Left cardiac atrium (tissue), 4 donors: ENCODE results near the gene VPS37C. TPM values are rescaled to one million over a fixed set of nuclear protein-coding genes. Genes with fewer than 3 reads are reported as not detected.

Source experiments
- ATAC-seq, 2 donors: fragments of 200-7000 bp; cut with Tn5 transposase; one replicate each; pipeline ENCODE4 v1.9.1; 2020; ENCODE audit warnings: mild to moderate bottlenecking in 2 of 2, moderate library complexity in 2 of 2
- DNase-seq: peaks from one replicate; pipeline ENCODE4 v3.0.0-alpha.2; 2020
- intact Hi-C, 2 donors: fragments of 100-400 bp; cut with DNase I; formaldehyde crosslinking; loops; one replicate each; pipeline versions ENCODE4 v1.14.1 to v1.15.1; 2022 to 2023
- total RNA-seq, 2 donors: library from RNA; stranded (reverse); fragmentation: NEBNext Ultra II Directional; extraction: Animal tissue kit (Norgen Biotek cat#: 25700); gene quantifications; one replicate each; pipeline ENCODE4 v1.2.1, GENCODE V29; 2021
- donor health status: DM: no; HTN: yes; CAD: no.
- donor health status: DM: no; HTN: yes; CAD: no; lungs with severe emphysema.
- donor health status: DM: yes; HTN: yes; CAD: no.
- donor health status: Dilated cardiomyopathy.

Gene VPS37C
- total RNA-seq, 2 donors from 2014 or later, result 18.6 to 23.1 TPM

DNA sequence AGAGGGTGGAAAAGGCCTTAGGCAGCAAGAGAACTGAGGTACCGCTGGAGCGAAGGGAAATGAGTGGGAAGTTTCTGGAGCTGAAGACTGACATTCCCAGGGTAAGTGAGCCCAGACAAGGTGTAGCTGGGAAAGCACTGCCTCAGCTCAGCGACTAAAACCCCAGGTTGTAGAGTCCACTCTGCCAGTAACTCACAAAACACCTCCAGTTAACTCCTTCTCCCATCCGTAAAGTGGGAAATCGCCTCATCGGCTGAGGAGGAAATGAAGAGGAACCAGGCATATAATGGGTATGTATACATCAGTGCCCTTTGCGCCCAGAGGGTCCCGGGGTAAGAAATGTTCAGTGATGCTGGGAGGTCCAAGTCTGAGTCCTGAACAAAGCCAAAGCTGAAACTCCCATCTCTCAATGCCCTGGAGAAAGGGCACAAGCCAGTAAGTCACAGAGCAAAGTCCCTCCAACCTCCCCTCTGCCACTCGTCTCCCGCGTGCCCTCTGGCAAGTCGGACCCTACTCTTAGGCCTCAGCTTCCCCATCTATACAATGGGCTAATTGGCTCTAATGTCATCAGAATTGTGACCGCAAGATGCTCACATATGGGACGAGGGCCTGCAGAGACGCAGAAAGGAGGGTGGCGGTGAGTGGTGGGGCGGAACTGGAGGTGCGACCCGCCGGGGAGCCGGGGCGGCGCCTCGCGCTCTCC lies 588 bp downstream of the VPS37C start:
- no peak for DNase-seq
- no peak for ATAC-seq
- intact Hi-C loops, result no loop called here

- intact Hi-C loops, result loop anchor here in 1 of 2 donors (10.0 kb wide), 1 partner anchor 254 kb away; the partner anchor contains the start of gene PRPF19
- DNase-seq (no peak), ATAC-seq (no peak)
Observed at GRCh38 chr11:61158691-61159381, 2.4 kb downstream of the VPS37C start.

GRCh38 chr11:61157743-61158142 lies 3.5 kb downstream of the VPS37C start:
- intact Hi-C loops, result loop anchor here in 1 of 2 donors (10.0 kb wide), 1 partner anchor 253 kb away; the partner anchor contains the start of gene PRPF19
- DNase-seq, result no peak
- ATAC-seq, result no peak

DNA sequence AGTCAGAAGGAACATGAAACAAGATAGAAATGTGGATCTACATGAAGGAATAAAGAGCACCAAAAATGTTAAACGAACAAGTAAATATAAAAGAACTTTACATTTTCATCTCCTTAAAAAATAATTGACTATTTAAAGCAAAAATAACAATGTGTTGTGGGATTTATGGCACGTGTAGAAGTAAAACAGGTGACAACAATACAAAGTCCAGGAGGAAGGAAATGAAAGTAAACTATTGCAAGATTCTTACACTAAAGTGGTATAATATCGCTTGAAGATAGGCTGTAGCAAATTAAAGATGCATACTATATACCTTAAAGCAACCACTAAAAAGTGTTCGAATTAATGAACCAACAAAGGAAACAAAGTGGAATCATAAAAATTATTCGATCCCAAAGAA lies 5.5 kb downstream of the VPS37C start:
- DNase-seq (no peak), ATAC-seq (no peak)
- intact Hi-C loops, result loop anchor here in 1 of 2 donors (10.0 kb wide), 1 partner anchor 251 kb away; the partner anchor contains the start of gene PRPF19

DNA sequence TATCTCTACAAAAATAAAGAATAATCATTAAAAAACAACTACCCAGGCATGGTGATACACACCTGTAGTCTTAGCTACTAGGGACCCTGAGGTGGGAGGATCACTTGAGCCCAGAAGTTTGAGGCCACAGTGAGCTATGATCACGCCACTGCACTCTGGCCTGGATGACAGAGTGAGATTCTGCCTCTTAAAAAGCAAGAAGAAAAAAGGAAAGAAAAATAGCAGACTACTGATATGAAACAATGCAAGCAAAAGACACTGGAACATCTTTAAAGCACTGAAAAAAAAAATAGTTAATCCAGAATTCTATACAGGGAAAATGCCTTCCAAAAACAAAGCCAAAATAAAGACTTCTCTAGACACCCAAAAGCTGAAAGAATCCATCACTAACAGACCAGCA lies 5.9 kb downstream of the VPS37C start:
- ATAC-seq, result no peak
- intact Hi-C loops, result loop anchor here in 1 of 2 donors (10.0 kb wide), 1 partner anchor 251 kb away; the partner anchor contains the start of gene PRPF19
- no peak for DNase-seq

DNA sequence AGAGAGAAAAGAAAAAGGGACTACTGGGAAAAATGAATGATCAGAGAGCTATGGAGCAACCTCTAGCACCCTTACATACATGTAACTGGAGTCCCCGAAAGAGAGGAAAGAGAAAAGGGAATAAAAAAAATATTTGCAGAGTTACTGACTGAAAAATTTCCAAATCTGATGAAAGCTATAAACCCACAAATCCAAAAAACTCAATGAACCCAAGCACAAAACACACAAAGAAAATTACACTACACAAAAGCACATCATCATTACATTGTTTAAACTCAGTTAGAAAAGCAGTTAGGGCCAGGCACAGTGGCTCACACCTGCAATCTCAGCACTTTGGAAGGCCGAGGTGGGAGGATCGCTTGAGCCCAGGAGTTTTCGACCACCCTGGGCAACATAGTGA lies 6.7 kb downstream of the VPS37C start:
- no peak for DNase-seq
- intact Hi-C loops, result loop anchor here in 1 of 2 donors (10.0 kb wide), 1 partner anchor 250 kb away; the partner anchor contains the start of gene PRPF19
- no peak for ATAC-seq

- intact Hi-C loops, result loop anchor here in 1 of 2 donors (10.0 kb wide), 1 partner anchor 249 kb away; the partner anchor contains the start of gene PRPF19
- peak; percentile 23 to 42 for ATAC-seq
- no peak for DNase-seq
Observed at GRCh38 chr11:61153593-61154095, 7.6 kb downstream of the VPS37C start.

DNA sequence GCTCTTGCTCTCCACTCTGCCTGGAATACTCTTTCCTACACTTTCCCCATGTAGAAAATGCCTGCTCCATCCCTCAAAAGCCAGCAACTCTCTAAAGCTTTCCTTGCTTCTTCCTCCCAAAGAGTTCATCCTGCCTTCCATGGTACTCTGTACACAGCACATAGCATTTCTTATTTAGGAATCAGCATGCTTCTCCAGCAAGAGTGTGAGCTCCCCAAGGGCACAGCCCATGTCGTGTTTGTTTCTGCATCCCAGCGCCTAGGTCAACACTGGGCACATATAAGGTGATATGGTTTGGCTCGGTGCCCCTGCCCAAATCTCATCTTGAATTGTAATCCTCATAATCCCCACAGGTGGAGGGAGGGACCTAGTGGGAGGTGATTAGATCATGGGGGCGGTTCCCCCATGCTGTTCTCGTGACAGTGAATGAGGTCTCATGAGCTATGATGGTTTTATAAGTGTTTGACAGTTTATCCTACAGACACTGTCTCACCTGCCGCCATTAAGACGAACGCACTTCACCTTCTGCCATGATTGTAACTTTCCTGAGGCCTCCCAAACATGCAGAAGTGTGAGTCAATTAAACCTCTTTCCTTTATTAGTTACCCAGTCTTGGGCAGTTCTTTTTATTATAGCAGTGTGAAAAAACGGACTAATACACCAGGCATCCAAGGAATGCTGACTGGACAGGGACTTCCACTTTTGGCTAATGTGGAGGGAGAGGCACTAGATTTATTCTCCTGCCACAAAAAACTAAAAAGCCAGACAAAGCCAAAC lies 8.2 kb downstream of the VPS37C start:
- intact Hi-C loops, result loop anchor here in 1 of 2 donors (10.0 kb wide), 1 partner anchor 248 kb away; the partner anchor contains the start of gene PRPF19
- ATAC-seq (peak; percentile 73 to 86), DNase-seq (no peak)

GRCh38 chr11:61151545-61152252 lies 9.5 kb downstream of the VPS37C start:
- intact Hi-C loops, result loop anchor here in 1 of 2 donors (10.0 kb wide), 1 partner anchor 247 kb away; the partner anchor contains the start of gene PRPF19
- peak in 1 of 2 donors; percentile 6 for ATAC-seq
- no peak for DNase-seq

DNA sequence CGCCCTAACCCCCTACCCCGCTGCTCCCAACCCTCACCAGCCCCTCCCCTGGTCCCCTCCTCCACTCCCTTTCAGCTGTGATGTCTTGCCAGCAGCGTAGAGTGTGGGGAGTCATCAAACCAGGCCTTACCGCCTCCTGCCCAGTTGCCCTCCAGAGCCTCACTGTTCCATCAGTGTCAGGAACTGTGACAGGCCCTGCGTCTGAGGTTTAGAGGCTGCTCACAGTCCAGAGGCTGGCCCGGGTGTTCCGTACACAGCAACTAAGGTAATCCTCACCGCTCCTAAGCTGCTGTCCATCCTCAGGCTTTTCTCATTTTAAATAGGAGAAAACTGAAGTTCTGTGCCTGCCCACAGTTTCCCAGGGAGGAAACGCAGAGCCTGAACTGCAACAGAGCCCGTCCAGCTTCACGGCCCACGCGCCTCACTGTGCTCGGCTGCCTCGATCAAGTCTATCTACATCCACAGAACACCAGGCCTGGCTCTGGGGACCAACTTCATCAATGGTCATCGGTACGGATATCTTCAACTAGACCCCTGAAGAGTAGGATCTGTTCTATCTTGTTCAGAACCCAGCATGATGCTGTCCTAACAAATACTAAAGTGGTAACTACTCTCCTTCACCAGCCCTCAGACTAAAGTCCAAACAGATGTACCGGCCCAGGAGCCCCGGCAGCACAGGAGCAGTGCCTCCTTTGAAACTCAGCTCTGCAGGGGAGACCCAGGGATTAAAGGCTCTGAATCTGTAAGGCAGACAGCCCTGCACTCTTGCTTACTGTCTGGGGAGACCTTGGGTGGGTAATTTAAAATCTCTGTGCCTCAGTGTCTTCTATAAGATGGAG lies 10.3 kb downstream of the VPS37C start:
- intact Hi-C loops, result loop anchor here in 1 of 2 donors (10.0 kb wide), 1 partner anchor 246 kb away; the partner anchor contains the start of gene PRPF19
- ATAC-seq, result no peak
- DNase-seq, result no peak

DNA sequence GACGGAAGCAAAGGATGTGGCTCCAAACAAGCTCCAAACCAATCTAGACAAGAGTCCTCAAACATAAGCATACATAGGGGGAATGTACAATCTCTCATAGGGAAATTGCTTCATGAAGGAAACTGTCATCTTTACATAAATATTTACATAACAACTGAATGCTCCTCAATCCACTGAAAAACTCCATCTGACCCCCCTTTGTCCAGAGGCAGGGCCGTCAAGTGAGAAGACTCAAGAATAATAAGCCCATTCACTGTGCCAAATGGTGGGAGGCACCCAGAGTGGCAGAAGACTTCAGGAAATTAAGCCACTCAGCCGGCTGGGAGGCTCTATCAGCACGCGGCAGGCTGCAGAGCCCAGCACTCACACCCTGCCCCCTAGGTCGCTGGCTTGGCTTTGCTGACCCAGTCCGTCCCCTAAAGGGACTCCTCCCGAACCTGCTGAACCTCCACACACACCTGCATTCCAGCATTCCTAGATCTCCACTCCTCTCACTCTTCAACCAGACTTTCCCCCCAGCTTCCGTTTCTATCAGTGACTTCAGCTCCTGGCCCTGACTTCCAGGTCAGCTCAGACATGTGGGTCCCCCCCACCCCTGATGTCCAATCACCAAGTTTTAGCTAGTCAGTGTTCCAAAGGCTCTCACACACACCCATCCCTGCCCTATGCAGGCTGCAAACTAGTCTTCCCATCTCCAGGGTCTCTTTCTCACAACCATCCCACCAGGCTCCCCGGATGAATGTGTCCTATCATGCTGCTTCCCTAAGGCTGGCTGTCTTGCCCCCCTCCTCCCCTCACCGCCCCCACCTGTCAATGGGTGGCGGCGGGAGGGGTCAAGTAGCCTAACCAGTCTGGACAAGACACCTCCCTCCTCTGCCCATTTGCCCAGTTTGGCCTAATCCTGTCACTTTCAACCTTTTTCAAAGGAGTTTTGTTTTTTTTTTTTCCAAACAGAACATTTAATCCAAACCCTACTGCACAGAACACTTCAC lies 11.3 kb downstream of the VPS37C start:
- intact Hi-C loops, result loop anchor here in 1 of 2 donors (10.0 kb wide), 1 partner anchor 245 kb away; the partner anchor contains the start of gene PRPF19
- no peak for DNase-seq
- ATAC-seq, result peak; percentile 21 to 39

DNA sequence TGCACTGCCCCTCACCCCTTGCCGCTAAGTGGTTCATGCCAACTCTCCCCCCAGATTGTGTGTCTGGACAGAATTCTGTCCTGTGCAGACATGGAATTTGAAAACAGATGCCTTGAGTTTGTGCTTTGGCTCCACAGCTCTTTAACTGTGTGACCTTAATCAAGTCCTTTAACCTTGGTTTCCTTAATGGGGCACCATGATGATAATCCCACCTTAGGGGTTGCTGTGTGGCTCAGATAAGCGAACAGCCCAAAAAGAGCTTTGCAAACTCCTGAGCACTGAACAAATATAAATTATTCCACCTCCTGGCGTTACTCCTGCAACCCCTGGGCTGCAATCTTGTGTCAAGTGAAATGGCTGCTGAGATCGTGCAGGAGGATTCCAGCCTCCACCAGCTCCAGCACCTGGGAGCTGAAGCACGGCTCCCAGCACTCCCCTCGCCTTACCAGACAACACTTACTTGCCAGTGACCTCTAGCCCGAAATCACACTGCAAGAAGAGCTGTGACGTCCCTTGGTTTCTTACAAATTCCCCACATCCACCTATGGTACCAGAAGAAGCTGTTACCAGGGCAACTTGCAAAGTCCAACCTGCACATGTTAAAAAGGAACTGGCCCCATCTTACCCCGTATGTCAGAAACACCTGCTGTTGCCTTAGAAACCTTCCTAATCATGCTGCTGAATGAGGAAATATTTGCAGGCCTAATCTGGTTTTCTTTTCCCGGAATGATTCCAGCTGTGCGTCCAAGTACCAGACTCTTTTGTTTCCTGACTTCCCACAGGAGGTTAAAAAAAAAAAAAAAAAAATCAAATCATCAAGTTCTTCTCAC lies 13.2 kb downstream of the VPS37C start:
- no peak for DNase-seq
- no peak for ATAC-seq
- intact Hi-C loops, result no loop called here

DNA sequence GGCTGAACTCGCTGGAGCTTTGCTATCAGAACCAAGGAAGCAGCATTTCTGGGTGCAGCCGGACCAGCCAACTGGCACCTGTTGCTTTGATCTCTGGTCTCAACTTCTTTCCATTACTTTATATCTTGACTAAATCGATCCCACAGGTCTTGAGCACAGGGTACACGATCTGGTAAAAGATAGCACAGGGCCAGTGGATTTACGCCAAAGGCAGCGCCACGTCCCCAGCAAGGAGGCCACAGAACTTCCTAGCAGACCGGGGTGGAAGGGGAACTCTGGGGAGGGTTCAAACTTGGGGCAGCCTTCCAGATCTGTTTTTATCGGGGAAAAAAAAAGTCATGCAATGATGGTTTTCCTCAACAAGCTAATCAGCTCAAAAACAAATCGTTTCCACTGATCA lies 14.0 kb downstream of the VPS37C start:
- DNase-seq, result no peak
- intact Hi-C loops, result no loop called here
- ATAC-seq, result no peak

DNA sequence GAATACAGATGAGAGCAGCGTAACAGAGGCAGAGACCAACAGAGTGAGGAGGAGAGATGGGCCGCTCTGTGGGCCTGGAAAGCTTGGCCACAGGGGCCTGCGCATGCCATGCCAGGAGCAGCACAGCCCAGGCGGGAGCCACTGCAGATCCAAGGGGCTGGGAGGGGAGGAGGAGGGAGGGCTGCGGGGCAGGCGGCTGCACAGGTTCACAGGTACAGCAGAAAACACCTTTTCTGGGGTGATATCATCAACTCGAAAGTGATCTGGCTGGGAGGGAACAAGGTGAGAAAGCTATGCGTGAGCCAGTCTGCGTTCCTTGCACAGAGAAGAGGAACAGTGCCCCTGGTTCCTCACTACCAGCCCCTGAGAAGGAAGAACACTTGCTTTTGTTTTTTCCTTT lies 14.8 kb downstream of the VPS37C start:
- ATAC-seq, result no peak
- intact Hi-C loops, result no loop called here
- DNase-seq, result no peak

DNA sequence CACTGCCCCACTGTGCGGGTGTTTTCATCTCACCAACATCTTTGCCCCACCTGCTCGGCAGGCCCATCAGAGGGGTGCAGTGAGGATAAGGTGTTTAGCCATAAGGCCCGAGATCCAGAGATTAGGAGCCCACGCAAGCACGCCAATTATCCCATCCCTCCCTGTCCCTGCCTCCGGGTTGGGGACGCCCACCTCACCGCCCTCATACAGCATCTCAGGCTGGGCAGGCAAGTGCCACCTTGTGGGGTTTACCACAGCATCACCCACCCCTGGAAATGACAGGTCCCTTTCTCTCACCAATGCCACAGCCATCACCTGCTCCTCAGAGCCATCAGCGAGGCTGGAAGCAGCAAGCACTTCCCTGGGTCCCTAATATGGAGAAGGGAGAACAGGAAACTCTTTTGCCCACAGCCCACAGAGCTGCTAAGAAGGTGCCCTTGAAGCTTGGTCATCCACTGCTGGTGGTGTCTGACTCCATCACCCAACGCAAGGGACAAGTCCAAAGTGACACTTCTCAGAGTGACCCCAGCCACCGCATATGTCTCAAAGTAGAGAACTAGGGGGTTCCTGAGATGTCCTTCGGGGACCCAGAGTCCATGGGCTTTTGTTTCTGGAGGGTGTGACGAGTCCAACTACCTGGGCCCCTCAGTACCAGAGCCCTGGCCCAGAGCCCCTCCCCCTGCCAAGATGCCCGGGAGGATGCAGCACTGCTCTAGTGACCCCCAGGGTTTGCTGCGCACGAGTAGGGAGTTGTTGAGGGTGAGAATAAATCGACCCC lies 15.8 kb downstream of the VPS37C start:
- no peak for DNase-seq
- intact Hi-C loops, result no loop called here
- no peak for ATAC-seq
